Urinary bladder (tissue), 4 donors: Measurements from ENCODE around the gene CCSER1. TPM values are rescaled to one million over a fixed set of nuclear protein-coding genes. Genes with fewer than 3 reads are reported as not detected.
"Not testable (repeated sequence)": the region's sequence is repeated elsewhere in the genome, so short reads cannot be mapped to it uniquely, and the experiment has no call there.

Source experiments
- DNase-seq: peaks from one replicate; pipeline ENCODE4 v3.0.0-alpha.2; 2015; ENCODE audit errors: extremely low spot score
- H3K27ac ChIP-seq: one replicate; pipeline ENCODE4 v1.5.1; 2013; ENCODE audit warnings: low read depth, mild to moderate bottlenecking, moderate library complexity
- H3K36me3 ChIP-seq: one replicate; pipeline ENCODE4 v1.6.1; 2013; ENCODE audit warnings: mild to moderate bottlenecking, moderate library complexity; ENCODE audit not compliant: insufficient read depth
- H3K4me1 ChIP-seq: one replicate; pipeline ENCODE4 v1.6.1; 2013; ENCODE audit warnings: mild to moderate bottlenecking, moderate library complexity; ENCODE audit not compliant: insufficient read depth
- H3K4me3 ChIP-seq: one replicate; pipeline ENCODE4 v1.5.1; 2013; ENCODE audit warnings: low read depth, low read length
- WGBS: extraction: QIAGEN DNeasy Blood & Tissue Kit; methylation state at CpG from one replicate; pipeline ENCODE4 v1.1.7; 2013; 5-methylcytosine and 5-hydroxymethylcytosine counted together
- polyA plus RNA-seq: library from polyadenylated mRNA; stranded (reverse); fragments of 200-250 nt; gene quantifications from one replicate; pipeline ENCODE4 v1.2.3, GENCODE V29; 2013
- total RNA-seq: library from RNA; depleted of rRNA; stranded (reverse); fragments of >200 nt; gene quantifications from one replicate; pipeline ENCODE4 v1.2.3, GENCODE V29; 2014
- donor health status: healthy with polysubstance abuse.
- donor health status: healthy.

CCSER1 gene
- total and polyA plus RNA-seq, 2 donors = 1.4 to 88.0 TPM

GRCh38 chr4:90824266-90825150 lies 697.3 kb downstream of the CCSER1 start:
- DNase-seq = no peak
- Histone ChIP-seq H3K4me3 (no peak overlapping the region), H3K36me3 (no peaks in the 10 kb centered on the region), H3K27ac (no peak overlapping the region), H3K4me1 (no peaks in the 10 kb centered on the region)
- 86% methylated on average over 2 of the region's 2 CpGs for WGBS

GRCh38 chr4:90825849-90826248 lies 698.7 kb downstream of the CCSER1 start:
- 88% methylated on average over 6 of the region's 6 CpGs for WGBS
- Histone ChIP-seq H3K36me3 (no peaks in the 10 kb centered on the region), H3K27ac (no peak overlapping the region), H3K4me3 (no peak overlapping the region), H3K4me1 (no peaks in the 10 kb centered on the region)
- no peak for DNase-seq

DNA sequence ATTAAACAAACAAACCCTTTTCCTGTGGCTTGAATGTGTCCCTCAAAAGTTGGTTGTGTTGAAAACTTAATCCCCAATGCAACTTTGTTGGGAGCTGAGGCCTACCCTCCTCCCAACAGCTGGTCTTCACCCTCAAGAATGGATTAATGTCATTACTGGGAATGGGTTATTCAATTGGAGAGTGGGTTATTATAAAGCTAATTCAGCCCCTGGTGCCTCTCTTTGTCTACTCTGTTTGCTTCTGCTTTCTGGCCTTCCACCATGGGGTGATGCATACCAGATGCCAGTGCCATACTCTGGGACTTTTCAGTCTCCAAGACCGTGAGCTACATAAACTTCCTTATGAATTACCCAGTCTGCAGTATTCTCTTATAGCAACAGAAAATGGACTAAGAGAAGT lies 706.5 kb downstream of the CCSER1 start:
- no peaks in the 10 kb centered on the region for H3K36me3 ChIP-seq
- H3K27ac ChIP-seq = no peak overlapping the region
- no peak overlapping the region for H3K4me3 ChIP-seq
- H3K4me1 ChIP-seq = no peaks in the 10 kb centered on the region
- WGBS = 95% methylated on average over 1 of the region's 1 CpG
- no peak for DNase-seq

DNA sequence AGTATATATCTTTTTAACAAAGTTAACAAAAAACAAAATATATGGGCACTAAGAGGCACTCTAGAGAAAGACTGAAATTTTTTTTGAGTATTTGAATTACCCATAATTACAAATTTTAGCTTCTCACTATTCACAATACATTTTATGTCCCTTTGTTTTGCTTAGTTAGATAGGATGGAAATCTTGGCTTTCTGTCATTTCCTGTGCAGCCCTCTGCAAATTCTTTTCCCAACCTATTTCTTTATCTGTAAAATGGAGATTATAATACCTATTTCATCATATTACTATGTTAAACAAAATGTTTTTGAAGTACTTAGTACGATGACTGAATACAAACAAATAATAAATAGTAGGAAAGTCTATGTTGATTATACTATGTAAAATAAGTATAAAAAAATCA lies 710.0 kb downstream of the CCSER1 start:
- no peak overlapping the region for H3K4me3 ChIP-seq
- WGBS = 47% methylated on average over 1 of the region's 1 CpG
- DNase-seq = no peak

DNA sequence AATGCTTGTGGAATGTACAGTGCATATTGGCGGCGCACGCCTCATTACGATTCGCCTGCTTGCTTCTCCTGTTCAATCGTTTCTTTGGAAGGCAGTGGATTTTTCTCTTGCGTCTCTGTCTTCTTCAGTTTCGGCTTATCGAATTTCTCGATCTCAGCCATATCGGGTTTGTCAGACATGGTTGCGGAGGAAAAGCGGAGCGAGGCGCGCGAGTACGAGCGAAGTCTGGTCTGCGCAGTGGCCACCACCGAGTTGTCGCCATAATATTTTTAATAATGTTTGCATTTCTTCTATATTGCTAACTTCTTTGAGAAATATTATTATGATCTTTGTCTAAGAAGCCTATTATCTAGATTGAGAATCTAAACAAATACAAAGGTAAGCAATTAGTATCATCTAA lies 711.7 kb downstream of the CCSER1 start:
- not testable (repeated sequence) for H3K36me3 ChIP-seq, DNase-seq, H3K4me3 ChIP-seq, H3K4me1 ChIP-seq, H3K27ac ChIP-seq
- WGBS = 98% methylated on average over 18 of the region's 22 CpGs

More for the DNA sequence above, 710.0 kb downstream of the CCSER1 start:
- H3K4me1 ChIP-seq = no peaks in the 10 kb centered on the region
- no peaks in the 10 kb centered on the region for H3K36me3 ChIP-seq
- no peak overlapping the region for H3K27ac ChIP-seq

- no peak overlapping the region for H3K4me3 ChIP-seq
- no peaks in the 10 kb centered on the region for H3K4me1 ChIP-seq
- 95% methylated on average over 3 of the region's 3 CpGs for WGBS
- DNase-seq = no peak
- H3K36me3 ChIP-seq = no peaks in the 10 kb centered on the region
- no peak overlapping the region for H3K27ac ChIP-seq
Observed at GRCh38 chr4:90840291-90840690, 713.1 kb downstream of the CCSER1 start.

DNA sequence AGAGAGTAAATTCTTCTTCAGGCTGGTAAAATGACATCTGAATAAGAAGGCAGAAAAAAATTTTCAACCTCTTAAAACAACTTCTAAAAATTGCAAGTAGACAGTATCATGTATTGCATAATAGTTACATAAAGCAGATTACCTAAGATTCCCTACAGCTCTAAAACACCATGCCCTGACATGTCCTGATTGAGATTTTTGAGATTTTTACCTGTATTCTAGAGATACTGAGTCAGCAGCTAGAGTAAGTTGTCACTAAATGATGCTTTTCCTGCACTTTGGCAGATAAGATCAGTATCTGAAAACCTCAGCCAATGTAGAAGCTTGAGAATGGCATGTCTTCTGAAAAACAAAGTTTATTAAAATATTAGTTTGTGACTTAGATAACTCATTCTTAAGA lies 713.6 kb downstream of the CCSER1 start:
- Histone ChIP-seq H3K4me1 (no peaks in the 10 kb centered on the region), H3K36me3 (no peaks in the 10 kb centered on the region), H3K27ac (no peak overlapping the region), H3K4me3 (no peak overlapping the region)
- DNase-seq = no peak

DNA sequence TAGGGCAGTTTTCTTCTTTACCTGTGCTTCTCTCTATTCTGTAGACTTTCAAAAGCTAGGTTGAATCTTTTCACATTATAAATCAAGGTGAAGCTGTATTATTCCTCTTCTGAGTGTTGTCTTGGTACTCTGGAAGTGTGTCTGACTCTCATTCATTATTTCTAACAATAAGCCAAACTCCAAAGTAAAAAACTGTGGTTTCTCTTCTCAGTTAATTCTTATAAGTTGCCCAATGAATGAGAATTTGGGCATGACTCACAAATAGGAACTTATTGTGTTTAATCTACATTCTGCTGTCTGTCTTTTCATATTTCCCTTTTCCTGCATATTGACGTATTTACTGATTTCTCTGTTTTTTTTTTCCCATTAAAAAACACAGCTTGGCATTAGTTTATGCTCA lies 714.5 kb downstream of the CCSER1 start:
- no peak overlapping the region for H3K4me3 ChIP-seq
- 84% methylated on average over 1 of the region's 1 CpG for WGBS
- H3K4me1 ChIP-seq = no peaks in the 10 kb centered on the region
- no peak overlapping the region for H3K27ac ChIP-seq
- DNase-seq = no peak
- H3K36me3 ChIP-seq = no peaks in the 10 kb centered on the region

GRCh38 chr4:90842960-90843359 lies 715.8 kb downstream of the CCSER1 start:
- H3K27ac ChIP-seq = no peak overlapping the region
- WGBS = 82% methylated on average over 2 of the region's 2 CpGs
- no peaks in the 10 kb centered on the region for H3K4me1 ChIP-seq
- no peak for DNase-seq
- H3K4me3 ChIP-seq = no peak overlapping the region
- peaks cover 2% of the 10 kb centered on the region for H3K36me3 ChIP-seq

DNA sequence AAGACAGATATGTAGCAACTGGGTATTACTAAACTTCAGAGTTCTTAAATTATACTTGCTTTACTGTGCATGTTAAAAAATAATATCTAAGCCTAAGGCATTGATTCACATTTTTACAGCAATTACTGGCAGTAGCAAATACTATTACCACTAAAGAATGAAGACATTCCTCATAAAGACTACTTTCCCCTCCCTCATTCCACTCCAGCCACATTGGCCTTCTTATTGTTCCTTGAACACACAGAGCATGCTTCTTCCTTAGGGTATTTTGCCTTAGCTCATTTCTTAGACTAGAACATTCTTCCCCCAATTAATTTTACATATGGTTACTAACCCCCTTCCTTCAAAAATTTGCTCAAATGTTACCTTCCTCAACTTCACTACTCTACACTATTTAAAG lies 717.0 kb downstream of the CCSER1 start:
- DNase-seq = no peak
- peaks cover 2% of the 10 kb centered on the region for H3K36me3 ChIP-seq
- no peaks in the 10 kb centered on the region for H3K4me1 ChIP-seq
- H3K4me3 ChIP-seq = no peak overlapping the region
- no peak overlapping the region for H3K27ac ChIP-seq

- no peaks in the 10 kb centered on the region for H3K4me1 ChIP-seq
- no peak overlapping the region for H3K27ac ChIP-seq
- peaks cover 2% of the 10 kb centered on the region for H3K36me3 ChIP-seq
- no peak for DNase-seq
- no peak overlapping the region for H3K4me3 ChIP-seq
Observed at GRCh38 chr4:90845777-90846176, 718.6 kb downstream of the CCSER1 start.

DNA sequence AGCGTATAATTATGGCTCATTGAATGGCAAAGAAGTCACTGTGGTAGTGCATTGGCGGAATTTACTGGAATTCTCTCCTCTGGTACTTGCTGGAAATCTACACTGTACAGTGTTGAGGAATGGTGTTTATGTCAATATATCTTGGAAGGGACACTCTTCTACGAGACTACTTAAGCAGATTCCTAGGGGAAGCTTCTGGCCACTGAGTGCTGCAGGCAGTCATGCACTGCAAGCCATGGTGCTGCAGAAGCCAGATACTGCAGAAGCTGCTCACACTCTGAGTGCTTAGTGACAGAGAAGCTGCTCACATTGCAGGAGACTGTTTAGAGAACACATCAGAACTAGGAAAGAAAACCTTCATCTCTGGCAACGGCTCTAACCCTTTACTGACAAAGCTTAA lies 725.0 kb downstream of the CCSER1 start:
- DNase-seq = no peak
- no peak overlapping the region for H3K4me3 ChIP-seq
- H3K4me1 ChIP-seq = no peaks in the 10 kb centered on the region
- WGBS = 59% methylated on average over 4 of the region's 4 CpGs
- no peaks in the 10 kb centered on the region for H3K36me3 ChIP-seq
- no peak overlapping the region for H3K27ac ChIP-seq

DNA sequence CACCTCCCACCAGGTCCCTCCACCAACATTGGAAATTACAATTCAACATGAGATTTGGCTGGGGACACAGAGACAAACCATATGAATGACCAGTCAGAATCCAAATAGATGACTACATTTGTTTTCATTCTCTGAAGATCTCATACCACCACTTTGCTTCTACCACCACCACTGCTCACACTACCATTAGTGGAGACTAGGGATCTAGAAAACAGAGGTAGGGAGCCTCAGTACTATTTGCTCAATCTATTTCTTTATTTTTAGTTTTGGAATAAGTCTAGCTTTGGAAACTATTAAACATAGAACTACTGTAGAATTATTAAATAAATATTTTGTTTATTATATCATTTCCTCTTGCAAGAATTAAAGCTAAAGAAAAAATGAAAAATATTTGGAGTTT lies 727.9 kb downstream of the CCSER1 start:
- Histone ChIP-seq H3K4me3 (no peak overlapping the region), H3K36me3 (no peaks in the 10 kb centered on the region), H3K4me1 (no peaks in the 10 kb centered on the region), H3K27ac (no peak overlapping the region)
- no peak for DNase-seq

DNA sequence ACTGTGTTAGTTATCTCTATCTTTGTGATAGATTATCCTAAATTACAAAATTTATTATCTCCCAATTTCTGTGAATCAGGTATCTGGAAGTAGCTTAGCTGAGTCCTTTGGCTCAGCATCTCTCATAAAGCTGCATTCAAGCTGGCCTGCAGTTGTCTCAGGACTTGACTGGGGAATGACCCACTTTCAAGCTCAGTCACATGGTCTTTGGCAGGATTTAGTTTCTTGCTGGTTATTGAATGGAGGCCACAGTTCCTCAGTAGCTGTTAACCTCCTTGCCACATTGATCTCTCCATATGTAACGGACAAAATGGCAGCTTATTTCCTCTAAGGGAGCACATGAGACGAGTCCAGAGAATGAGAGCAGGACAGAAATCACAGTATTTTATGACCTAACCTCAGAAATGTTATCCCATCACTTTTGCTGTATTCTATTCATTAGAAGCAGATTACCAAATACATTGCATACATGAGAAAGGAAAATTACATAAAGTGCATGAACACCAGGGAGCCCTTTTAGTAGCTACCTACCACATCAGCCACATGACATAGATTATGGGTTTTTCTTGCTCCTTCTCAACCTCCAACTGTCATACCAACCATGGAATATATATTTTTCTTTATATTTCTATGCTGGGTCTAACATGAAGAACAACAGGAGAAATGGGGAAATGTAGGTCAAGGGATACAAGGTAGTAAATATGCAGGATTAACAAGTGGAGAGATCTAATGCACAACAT lies 730.1 kb downstream of the CCSER1 start:
- 94% methylated on average over 2 of the region's 2 CpGs for WGBS

More for the DNA sequence above, 730.1 kb downstream of the CCSER1 start:
- DNase-seq = no peak
- Histone ChIP-seq H3K4me1 (no peaks in the 10 kb centered on the region), H3K4me3 (no peak overlapping the region), H3K27ac (no peak overlapping the region), H3K36me3 (no peaks in the 10 kb centered on the region)
